Esophagus mucosa (tissue), 1 donor: ENCODE results near the gene ABCA7. TPM values are rescaled to one million over a fixed set of nuclear protein-coding genes. Genes with fewer than 3 reads are reported as not detected.

Source experiments
- ATAC-seq: fragments of 200-7000 bp; cut with Tn5 transposase; one replicate; pipeline ENCODE4 v1.9.1; 2020
- total RNA-seq: library from RNA; stranded (reverse); gene quantifications from one replicate; pipeline ENCODE4 v1.2.4, GENCODE V29; 2023
- donor health status: DM: yes; HTN: yes; CAD: no.

The ABCA7 gene
- total RNA-seq, 1 donor from 2014 or later, result 24.8 TPM

DNA sequence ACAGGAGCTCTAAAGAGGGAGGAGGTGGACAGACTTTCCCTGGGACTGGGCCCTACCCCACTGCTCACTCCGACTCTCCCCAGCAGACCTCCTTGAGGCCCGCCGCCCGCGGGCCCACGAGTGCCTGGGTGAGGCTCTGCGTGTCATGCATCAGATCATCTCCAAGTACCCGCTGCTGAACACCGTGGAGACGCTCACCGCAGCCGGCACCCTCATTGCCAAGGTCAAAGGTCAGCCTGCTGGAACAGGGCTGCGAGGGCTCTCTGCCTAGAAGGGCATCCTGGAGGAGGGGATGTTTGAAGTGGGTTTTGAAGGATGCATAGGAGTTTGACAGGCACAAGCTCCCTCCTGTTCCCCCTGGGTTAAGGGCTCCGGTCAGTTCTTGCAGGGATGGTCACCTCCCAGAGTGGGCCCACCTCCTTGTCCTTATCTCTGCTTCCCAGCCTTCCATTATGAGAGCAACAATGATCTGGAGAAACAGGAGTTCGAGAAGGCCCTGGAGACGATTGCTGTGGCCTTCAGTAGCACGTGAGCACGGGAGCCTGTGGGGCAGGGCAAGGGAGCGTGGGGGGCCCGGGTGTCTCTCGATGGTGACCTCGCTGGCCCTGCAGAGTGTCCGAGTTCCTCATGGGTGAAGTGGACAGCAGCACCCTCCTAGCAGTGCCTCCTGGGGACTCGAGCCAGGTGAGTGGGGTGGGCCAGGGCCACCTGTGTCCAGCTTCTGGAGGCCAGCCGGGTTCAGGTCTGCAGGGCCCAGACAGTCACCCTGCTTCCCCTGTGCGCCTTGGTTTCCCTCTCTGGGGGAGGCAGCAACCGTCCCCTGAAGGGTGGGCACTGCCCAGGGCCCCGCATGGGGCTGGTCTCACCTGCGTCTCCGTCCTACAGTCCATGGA lies 33.4 kb downstream of the ABCA7 start:
- ATAC-seq, result no peak

GRCh38 chr19:1073956-1074517 lies 34.1 kb downstream of the ABCA7 start:
- ATAC-seq, result peak; percentile 2

DNA sequence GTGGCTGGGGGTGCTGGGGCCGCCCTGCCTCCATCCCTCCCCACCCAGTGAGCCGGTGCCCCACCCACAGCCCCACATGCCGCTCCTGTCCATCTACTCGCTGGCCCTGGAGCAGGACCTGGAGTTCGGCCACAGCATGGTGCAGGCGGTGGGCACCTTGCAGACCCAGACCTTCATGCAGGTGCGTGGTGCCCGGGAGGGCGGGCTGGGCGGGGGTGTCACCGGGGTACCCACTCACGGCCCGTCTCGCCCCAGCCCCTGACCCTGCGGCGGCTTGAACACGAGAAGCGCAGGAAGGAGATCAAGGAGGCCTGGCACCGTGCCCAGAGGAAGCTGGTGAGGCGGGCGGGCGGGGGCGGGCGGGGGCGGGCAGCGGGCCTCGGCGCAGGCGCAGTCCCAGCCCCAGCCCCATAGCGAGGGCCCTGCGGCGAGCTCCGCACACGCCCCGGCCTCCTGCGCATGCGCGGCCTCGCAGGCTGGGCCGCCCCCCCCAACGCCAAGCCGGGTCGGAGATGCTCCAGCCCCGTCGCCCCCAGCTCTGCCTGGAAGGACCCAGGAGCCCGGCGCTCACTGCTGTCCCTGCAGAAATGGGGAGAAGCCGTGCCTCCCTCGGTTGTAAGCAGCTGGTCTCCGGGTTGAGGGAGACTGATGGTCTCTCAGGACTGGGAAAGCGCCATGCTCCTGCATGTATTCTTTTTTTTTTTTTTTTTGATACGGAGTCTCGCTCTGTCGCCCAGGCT lies 34.8 kb downstream of the ABCA7 start:
- ATAC-seq, result peak; percentile 54

GRCh38 chr19:1076046-1076386 lies 36.1 kb downstream of the ABCA7 start:
- no peak for ATAC-seq

- peak; percentile 40 for ATAC-seq
Measured at GRCh38 chr19:1076951-1077350, 37.0 kb downstream of the ABCA7 start.

DNA sequence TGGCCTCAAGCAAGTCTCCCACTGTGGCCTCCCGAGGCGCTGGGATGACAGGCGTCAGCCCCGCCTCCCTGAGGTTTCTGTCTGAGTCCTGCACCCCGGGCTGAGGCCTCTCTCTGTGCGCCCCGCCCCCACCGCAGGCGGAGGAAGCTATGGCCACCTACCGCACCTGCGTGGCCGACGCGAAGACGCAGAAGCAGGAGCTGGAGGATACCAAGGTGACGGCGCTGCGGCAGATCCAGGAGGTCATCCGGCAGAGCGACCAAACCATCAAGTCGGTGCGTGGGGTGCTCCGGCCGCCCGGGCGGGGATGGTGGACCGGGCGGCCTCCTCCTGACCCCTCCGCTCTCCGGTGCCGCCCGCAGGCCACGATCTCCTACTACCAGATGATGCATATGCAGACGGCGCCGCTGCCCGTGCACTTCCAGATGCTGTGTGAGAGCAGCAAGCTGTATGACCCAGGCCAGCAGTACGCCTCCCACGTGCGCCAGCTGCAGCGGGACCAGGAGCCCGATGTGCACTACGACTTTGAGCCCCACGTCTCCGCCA lies 39.7 kb downstream of the ABCA7 start:
- ATAC-seq, result no peak

DNA sequence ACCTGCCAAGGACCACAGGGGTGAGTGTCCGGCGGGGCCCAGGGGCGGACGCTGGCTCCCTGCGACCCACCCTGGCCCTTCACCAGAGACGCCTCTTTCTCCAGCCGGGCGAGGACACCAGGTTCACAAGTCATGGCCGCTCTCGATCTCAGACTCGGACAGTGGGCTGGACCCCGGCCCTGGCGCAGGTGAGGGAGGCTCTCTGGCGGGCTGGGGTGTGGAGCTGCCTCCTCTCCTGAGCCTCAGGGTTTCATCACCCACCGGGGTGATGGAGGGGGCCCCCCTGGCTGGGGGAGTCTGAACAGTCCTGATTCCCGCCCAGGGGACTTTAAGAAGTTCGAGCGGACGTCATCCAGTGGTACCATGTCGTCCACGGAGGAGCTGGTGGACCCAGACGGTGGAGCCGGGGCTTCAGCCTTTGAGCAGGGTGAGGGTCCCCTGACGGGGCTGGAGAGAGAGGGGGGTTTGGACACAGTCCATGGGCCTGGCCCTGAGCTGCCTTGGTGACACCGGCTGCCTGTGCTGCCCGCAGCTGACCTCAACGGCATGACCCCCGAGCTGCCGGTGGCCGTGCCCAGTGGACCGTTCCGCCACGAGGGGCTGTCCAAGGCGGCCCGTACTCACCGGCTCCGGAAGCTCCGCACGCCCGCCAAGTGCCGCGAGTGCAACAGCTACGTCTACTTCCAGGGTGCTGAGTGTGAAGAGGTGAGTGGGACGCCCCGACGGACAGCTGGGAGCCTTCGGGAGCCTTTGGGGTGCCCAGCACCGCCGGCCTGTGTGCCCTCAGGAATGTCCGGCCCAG lies 40.7 kb downstream of the ABCA7 start:
- ATAC-seq, result no peak

- ATAC-seq, result no peak
Measured at GRCh38 chr19:1081301-1082164, 41.6 kb downstream of the ABCA7 start.

DNA sequence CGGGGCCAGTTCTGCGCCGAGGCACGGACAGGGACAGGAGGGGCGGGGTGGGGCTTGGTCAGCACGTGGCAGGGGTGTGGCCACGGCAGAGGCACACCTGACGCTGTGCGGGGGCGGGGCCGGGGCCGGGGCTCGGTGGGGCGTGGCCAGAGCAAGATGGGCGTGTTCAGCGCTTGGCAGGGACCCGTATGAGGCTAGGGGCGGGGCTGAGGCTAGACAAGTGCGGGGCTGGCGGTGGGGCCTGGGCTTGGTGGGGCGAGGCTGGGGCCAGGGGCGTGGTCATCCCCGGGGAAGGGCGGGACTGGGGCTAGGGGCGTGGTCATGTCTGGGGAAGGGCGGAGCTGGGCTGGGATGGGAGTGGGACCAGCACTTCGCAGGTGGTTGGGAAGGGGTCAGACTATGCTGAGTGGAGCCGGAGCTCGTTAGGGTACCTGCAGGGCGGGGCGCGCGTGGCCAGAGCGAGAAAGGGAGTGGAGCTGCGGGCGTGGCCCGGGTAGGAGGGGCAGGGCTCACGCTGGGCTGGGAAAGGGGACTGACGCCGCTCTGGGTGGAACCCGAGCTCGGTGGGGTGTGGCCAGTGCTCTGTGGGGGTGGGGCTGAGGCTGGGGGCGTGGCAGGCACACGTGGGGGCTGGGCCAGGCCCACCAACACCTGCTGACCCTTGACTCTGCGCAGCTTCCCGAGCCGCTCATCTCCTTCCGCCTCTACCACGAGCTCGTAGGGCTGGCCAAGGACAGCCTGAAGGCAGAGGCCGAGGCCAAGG lies 42.4 kb downstream of the ABCA7 start:
- peak; percentile 89 for ATAC-seq

- no peak for ATAC-seq
Measured at GRCh38 chr19:1082928-1083816, 43.3 kb downstream of the ABCA7 start.

- no peak for ATAC-seq
Measured at GRCh38 chr19:1084024-1084868, 44.3 kb downstream of the ABCA7 start.

GRCh38 chr19:1085053-1085658 lies 45.2 kb downstream of the ABCA7 start:
- no peak for ATAC-seq

- ATAC-seq, result no peak
Measured at GRCh38 chr19:1085676-1086442, 46.0 kb downstream of the ABCA7 start.

- ATAC-seq, result no peak
Measured at GRCh38 chr19:1086613-1087012, 46.7 kb downstream of the ABCA7 start.

DNA sequence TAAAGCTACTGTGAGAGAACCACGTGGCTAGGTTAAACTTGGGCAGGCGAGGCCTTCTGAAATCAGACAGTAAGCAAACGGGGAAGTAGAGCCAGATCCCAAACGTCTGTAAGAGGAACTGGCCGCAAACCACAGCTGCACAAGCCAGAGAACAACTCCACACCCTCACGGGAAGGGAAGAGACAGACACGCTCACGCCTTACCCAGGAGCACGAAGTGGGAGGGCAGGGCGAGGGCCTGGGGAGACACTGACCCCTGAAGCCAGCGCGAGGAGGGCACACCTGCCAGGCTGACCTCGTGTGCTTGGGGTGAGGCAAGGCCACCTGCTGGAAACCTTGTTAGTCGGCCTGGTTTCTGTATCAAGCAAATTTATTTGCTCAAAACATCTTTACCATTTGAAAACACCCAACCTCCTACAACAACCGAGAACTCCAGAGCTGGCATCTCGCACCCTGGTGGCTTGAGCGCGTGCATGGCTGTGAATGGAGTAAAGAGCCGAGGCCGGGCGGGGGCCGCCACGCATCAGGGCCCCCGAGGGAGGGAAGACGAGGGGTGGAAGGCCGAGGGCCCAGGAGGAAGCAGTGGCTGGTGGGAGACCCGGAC lies 48.0 kb downstream of the ABCA7 start:
- ATAC-seq, result peak; percentile 3

DNA sequence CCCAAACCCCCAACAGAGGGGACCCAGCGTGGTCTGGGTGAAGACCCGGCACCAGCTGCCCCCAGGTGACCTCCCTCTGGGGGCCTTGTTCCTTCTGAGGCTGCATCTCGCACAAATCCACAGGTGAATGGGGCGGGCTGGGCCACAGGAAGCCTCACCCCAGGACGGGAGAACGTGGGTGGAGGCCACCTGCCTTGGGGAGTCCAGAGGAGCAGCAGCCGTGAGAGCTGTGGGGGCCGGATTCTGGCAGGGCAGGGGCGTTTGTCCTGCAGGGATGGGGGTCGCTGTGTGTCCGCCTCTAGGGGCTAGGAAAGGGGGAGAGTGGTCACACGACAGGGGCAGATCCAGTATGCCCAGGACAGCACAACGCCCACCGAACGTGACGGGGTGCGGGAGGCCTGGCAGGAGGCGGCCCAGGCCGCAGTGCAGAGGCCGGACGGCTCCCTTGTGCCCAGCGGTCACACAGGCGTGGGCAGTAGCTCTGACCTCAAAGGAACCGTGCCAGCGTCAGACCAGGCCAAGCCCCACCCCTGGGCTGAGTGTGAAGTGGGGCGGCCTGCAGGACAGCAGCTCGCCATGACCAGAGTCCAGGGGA lies 48.6 kb downstream of the ABCA7 start:
- peak; percentile 2 for ATAC-seq
